Measurements from ENCODE around the gene RBBP8NL.

DNA sequence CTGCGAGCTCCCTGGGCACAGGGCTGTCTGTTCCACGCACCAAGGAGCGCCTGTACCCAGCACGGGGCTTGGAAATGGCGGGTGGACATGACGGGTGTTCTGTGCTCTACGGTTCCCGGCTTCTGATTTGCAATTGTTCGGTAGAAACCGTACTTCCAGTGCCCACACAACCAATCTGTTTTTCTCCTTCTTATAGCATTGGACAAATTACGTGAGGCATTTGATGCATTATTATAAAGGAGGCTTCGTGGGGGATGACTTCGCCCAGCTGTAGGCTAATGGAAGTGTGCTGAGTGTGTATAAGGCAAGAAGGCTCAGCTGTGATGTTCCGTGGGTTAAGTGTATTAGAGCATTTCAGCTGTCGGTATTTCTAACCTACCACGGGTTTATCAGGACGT, 50.3 kb downstream of the RBBP8NL start:
- no peak for TF ChIP-seq POLR2A (IDR thresholded peaks at IDR 0.05; ENCODE audit: low read length)
- no peak for TF ChIP-seq GATA1 (IDR thresholded peaks at IDR 0.05; ENCODE audit: low read depth, low read length)
